ENCODE data around the gene FRS2.

- TF ChIP-seq SMC3 (IDR thresholded peaks at IDR 0.05; ENCODE audit: borderline replicate concordance, low read length) (no peak), POLR2A (IDR thresholded peaks at IDR 0.05; ENCODE audit: low read depth, low read length) (no peak), USF2 (IDR thresholded peaks at IDR 0.05; ENCODE audit: borderline replicate concordance, low read depth, low read length) (no peak), NR2F1 (conservative IDR thresholded peaks at IDR 0.05) (no peak), SPI1 (IDR thresholded peaks at IDR 0.05; ENCODE audit: borderline replicate concordance, insufficient read depth, low read depth, low read length) (no peak), EZH2 (IDR thresholded peaks at IDR 0.05; ENCODE audit: borderline replicate concordance, control insufficient read depth, low read depth, low read length) (no peak)
Observed at GRCh38 chr12:69512820-69513219, 42.6 kb downstream of the FRS2 start.

Measured in GM12878 (cell line).